ENCODE results near the gene CDCA7.
A peak's percentile ranks its signal among the peaks of the same experiment; 100 is the strongest.

Gene CDCA7

GRCh38 chr2:173355132-173355865 lies 627 bp downstream of the CDCA7 start:
- ATAC-seq: peak; percentile 86
- no peak for TF ChIP-seq ARNTL (CRISPR knock-in tag; IDR thresholded peaks at IDR 0.05; ENCODE audit: borderline replicate concordance, low read depth)
- TF ChIP-seq TSHZ2 (CRISPR knock-in tag; IDR thresholded peaks at IDR 0.05): no peak
- TF ChIP-seq ZNF8 (CRISPR knock-in tag; IDR thresholded peaks at IDR 0.05): no peak
- TF ChIP-seq ZFP3 (CRISPR knock-in tag; IDR thresholded peaks at IDR 0.05): no peak
- TF ChIP-seq CSRNP3 (CRISPR knock-in tag; IDR thresholded peaks at IDR 0.05): no peak
- TF ChIP-seq ZNF70 (CRISPR knock-in tag; IDR thresholded peaks at IDR 0.05): no peak
- no peak for TF ChIP-seq ZC3H10 (CRISPR knock-in tag; IDR thresholded peaks at IDR 0.05)
- TF ChIP-seq SNAI2 (CRISPR knock-in tag; IDR thresholded peaks at IDR 0.05): no peak
- no peak for TF ChIP-seq CSDC2 (CRISPR knock-in tag; IDR thresholded peaks at IDR 0.05)
- no peak for TF ChIP-seq RARB (CRISPR knock-in tag; IDR thresholded peaks at IDR 0.05)
- no peak for TF ChIP-seq TCF4 (CRISPR knock-in tag; IDR thresholded peaks at IDR 0.05; ENCODE audit: borderline replicate concordance)
- TF ChIP-seq ESRRG (CRISPR knock-in tag; IDR thresholded peaks at IDR 0.05): no peak
- TF ChIP-seq ZFP30 (CRISPR knock-in tag; IDR thresholded peaks at IDR 0.05): no peak
- TF ChIP-seq BACH2 (CRISPR knock-in tag; IDR thresholded peaks at IDR 0.05; ENCODE audit: borderline replicate concordance): no peak
- TF ChIP-seq GLIS3 (CRISPR knock-in tag; IDR thresholded peaks at IDR 0.05): no peak
- TF ChIP-seq, protein P1, sequence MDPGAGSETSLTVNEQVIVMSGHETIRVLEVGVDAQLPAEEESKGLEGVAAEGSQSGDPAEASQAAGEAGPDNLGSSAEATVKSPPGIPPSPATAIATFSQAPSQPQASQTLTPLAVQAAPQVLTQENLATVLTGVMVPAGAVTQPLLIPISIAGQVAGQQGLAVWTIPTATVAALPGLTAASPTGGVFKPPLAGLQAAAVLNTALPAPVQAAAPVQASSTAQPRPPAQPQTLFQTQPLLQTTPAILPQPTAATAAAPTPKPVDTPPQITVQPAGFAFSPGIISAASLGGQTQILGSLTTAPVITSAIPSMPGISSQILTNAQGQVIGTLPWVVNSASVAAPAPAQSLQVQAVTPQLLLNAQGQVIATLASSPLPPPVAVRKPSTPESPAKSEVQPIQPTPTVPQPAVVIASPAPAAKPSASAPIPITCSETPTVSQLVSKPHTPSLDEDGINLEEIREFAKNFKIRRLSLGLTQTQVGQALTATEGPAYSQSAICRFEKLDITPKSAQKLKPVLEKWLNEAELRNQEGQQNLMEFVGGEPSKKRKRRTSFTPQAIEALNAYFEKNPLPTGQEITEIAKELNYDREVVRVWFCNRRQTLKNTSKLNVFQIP (CRISPR knock-in tag; IDR thresholded peaks at IDR 0.05; ENCODE audit: borderline replicate concordance, low read depth): no peak
- TF ChIP-seq OSR1 (CRISPR knock-in tag; IDR thresholded peaks at IDR 0.05): no peak
- TF ChIP-seq TOX (CRISPR knock-in tag; IDR thresholded peaks at IDR 0.05; ENCODE audit: borderline replicate concordance): no peak

GRCh38 chr2:173355866-173356508 lies 1.3 kb downstream of the CDCA7 start:
- peak; percentile 23 for ATAC-seq
- TF ChIP-seq ZFP3 (CRISPR knock-in tag; IDR thresholded peaks at IDR 0.05) (no peak), TCF4 (CRISPR knock-in tag; IDR thresholded peaks at IDR 0.05; ENCODE audit: borderline replicate concordance) (no peak), ZNF8 (CRISPR knock-in tag; IDR thresholded peaks at IDR 0.05) (no peak), CSDC2 (CRISPR knock-in tag; IDR thresholded peaks at IDR 0.05) (no peak), BACH2 (CRISPR knock-in tag; IDR thresholded peaks at IDR 0.05; ENCODE audit: borderline replicate concordance) (no peak), SNAI2 (CRISPR knock-in tag; IDR thresholded peaks at IDR 0.05) (no peak), ZC3H10 (CRISPR knock-in tag; IDR thresholded peaks at IDR 0.05) (no peak), ZNF70 (CRISPR knock-in tag; IDR thresholded peaks at IDR 0.05) (no peak), OSR1 (CRISPR knock-in tag; IDR thresholded peaks at IDR 0.05) (no peak), RARB (CRISPR knock-in tag; IDR thresholded peaks at IDR 0.05) (no peak), ESRRG (CRISPR knock-in tag; IDR thresholded peaks at IDR 0.05) (no peak), ARNTL (CRISPR knock-in tag; IDR thresholded peaks at IDR 0.05; ENCODE audit: borderline replicate concordance, low read depth) (no peak), CSRNP3 (CRISPR knock-in tag; IDR thresholded peaks at IDR 0.05) (no peak), TSHZ2 (CRISPR knock-in tag; IDR thresholded peaks at IDR 0.05) (no peak), PPARA (CRISPR knock-in tag; IDR thresholded peaks at IDR 0.05; ENCODE audit: borderline replicate concordance) (no peak), GLIS3 (CRISPR knock-in tag; IDR thresholded peaks at IDR 0.05) (no peak), ISL1 (CRISPR knock-in tag; IDR thresholded peaks at IDR 0.05) (no peak)
- TF ChIP-seq, protein P1 (CRISPR knock-in tag; IDR thresholded peaks at IDR 0.05; ENCODE audit: borderline replicate concordance, low read depth): no peak
- TF ChIP-seq, protein P2, sequence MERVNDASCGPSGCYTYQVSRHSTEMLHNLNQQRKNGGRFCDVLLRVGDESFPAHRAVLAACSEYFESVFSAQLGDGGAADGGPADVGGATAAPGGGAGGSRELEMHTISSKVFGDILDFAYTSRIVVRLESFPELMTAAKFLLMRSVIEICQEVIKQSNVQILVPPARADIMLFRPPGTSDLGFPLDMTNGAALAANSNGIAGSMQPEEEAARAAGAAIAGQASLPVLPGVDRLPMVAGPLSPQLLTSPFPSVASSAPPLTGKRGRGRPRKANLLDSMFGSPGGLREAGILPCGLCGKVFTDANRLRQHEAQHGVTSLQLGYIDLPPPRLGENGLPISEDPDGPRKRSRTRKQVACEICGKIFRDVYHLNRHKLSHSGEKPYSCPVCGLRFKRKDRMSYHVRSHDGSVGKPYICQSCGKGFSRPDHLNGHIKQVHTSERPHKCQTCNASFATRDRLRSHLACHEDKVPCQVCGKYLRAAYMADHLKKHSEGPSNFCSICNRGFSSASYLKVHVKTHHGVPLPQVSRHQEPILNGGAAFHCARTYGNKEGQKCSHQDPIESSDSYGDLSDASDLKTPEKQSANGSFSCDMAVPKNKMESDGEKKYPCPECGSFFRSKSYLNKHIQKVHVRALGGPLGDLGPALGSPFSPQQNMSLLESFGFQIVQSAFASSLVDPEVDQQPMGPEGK (CRISPR knock-in tag; IDR thresholded peaks at IDR 0.05; ENCODE audit: borderline replicate concordance): no peak
